GM12878 (cell line): ENCODE results near the gene SLC35E4. TPM values are rescaled to one million over a fixed set of nuclear protein-coding genes. Genes with fewer than 3 reads are reported as not detected.

ENCODE experiments used
- ATAC-seq: fragments of 200-7000 bp; cut with Tn5 transposase; 3 replicates; pipeline ENCODE4 v1.9.1; 2020; ENCODE audit warnings: mild to moderate bottlenecking, moderate library complexity
- BruUV-seq: library from RNA; stranded (reverse); fragments of 400-500 nt; replicated peaks from 2 replicates; lab custom pipeline; 2021; lab: Mats Ljungman, UMichigan
- CTCF ChIA-PET: fragments of 300-600 bp; sonication (Branson Sonifier 250); formaldehyde crosslinking; extraction: SDS; loops from one replicate; lab custom pipeline; 2021; ENCODE audit warnings: inconsistent platforms; lab: Yijun Ruan, JAX
- POLR2A ChIA-PET: fragments of 350-600 bp; formaldehyde crosslinking; extraction: SDS; loops from one replicate; lab custom pipeline; 2021; ENCODE audit warnings: inconsistent platforms; lab: Charles Lee
- RAD21 ChIA-PET: fragments of 300-600 bp; sonication (Branson Sonifier 250); formaldehyde crosslinking; loops from one replicate; lab custom pipeline; 2023; ENCODE audit warnings: antibody characterized with exemption; ENCODE audit not compliant: unreplicated experiment; lab: Charles Lee
- SMC1A ChIA-PET: fragments of 300-600 bp; sonication (Branson Sonifier 250); formaldehyde crosslinking; loops from one replicate; lab custom pipeline; 2023; ENCODE audit not compliant: unreplicated experiment, uncharacterized antibody; lab: Charles Lee
- DNase-seq: peaks from one replicate; pipeline ENCODE4 v3.0.0-alpha.2; 2011; ENCODE audit warnings: low read depth, low spot score
- FAIRE-seq: peaks from 3 replicates; lab custom pipeline; 2011; peaks lifted over from hg19 to GRCh38; lab: Jason Lieb, UNC
- H2AFZ ChIP-seq: 2 replicates; pipeline ENCODE4 v1.6.0; 2011; ENCODE audit warnings: low read depth, low read length, control low read depth; ENCODE audit not compliant: control insufficient read depth
- H3K27ac ChIP-seq: 2 replicates; pipeline ENCODE4 v1.5.1; 2011; ENCODE audit warnings: control low read depth; ENCODE audit not compliant: control insufficient read depth, insufficient read depth
- H3K27me3 ChIP-seq, 2 experiments: replicated peaks in 1 of 2; 2 replicates each; pipeline versions ENCODE4 v1.6.0 to v1.6.1; 2011; ENCODE audit warnings: low read length in 1 of 2; ENCODE audit not compliant: control insufficient read depth in 2 of 2, insufficient read depth in 2 of 2
- H3K36me3 ChIP-seq, 2 experiments: 2 replicates each; pipeline ENCODE4 v1.5.1; 2011; ENCODE audit warnings: low read length in 1 of 2; ENCODE audit not compliant: control insufficient read depth in 2 of 2, insufficient read depth in 2 of 2
- H3K4me1 ChIP-seq: 2 replicates; pipeline ENCODE4 v1.6.1; 2011; ENCODE audit warnings: mild to moderate bottlenecking, low read length, moderate library complexity, mixed read lengths; ENCODE audit not compliant: control insufficient read depth, insufficient read depth
- H3K4me2 ChIP-seq: 2 replicates; pipeline ENCODE4 v1.6.0; 2011; ENCODE audit warnings: control low read depth; ENCODE audit not compliant: control insufficient read depth, insufficient read depth
- H3K4me3 ChIP-seq: fragments of 200-600 bp; sonication (generic); 2 replicates; pipeline ENCODE4 v1.5.1; 2016
- H3K79me2 ChIP-seq: 2 replicates; pipeline ENCODE4 v1.6.0; 2011; ENCODE audit warnings: low read length; ENCODE audit not compliant: control insufficient read depth, insufficient read depth
- H3K9ac ChIP-seq: 2 replicates; pipeline ENCODE4 v1.8.0; 2011; ENCODE audit warnings: low read length, control low read depth, mixed read lengths; ENCODE audit not compliant: control insufficient read depth, insufficient read depth
- H3K9me3 ChIP-seq: replicated peaks from 3 replicates; pipeline ENCODE4 v1.5.1; 2011; ENCODE audit warnings: mild to moderate bottlenecking, low read length; ENCODE audit not compliant: control insufficient read depth, insufficient read depth
- H4K20me1 ChIP-seq: 2 replicates; pipeline ENCODE4 v1.6.0; 2011; ENCODE audit not compliant: control insufficient read depth, insufficient read depth
- CHD2 ChIP-seq: IDR thresholded peaks from 2 replicates; pipeline ENCODE4 v1.6.1; 2011; ENCODE audit warnings: low read depth, low read length, improper control_type of control experiment, borderline replicate concordance
- SMAD1 ChIP-seq: fragments of 450-650 bp; IDR thresholded peaks from 2 replicates; pipeline ENCODE4 v1.6.1; 2018; ENCODE audit warnings: mild to moderate bottlenecking, low read depth; ENCODE audit not compliant: partially characterized antibody
- SMAD5 ChIP-seq: IDR thresholded peaks from 2 replicates; pipeline ENCODE4 v1.6.1; 2016; ENCODE audit warnings: antibody characterized with exemption, low read depth
- SPI1 ChIP-seq: IDR thresholded peaks from 2 replicates; pipeline ENCODE4 v1.6.1; 2011; ENCODE audit warnings: low read depth, mild to moderate bottlenecking, low read length, moderate library complexity, borderline replicate concordance; ENCODE audit not compliant: insufficient read depth
- TBL1XR1 ChIP-seq: IDR thresholded peaks from 2 replicates; pipeline ENCODE4 v1.6.1; 2012; ENCODE audit warnings: low read depth, low read length, improper control_type of control experiment
- WGBS: methylation state at CpG from one replicate; pipeline ENCODE4 v1.1.6; 2016; ENCODE audit warnings: low lambda C conversion rate; ENCODE audit not compliant: insufficient replicate concordance, insufficient coverage; ENCODE audit errors: missing lambda C conversion rate; 5-methylcytosine and 5-hydroxymethylcytosine counted together
- in situ Hi-C: fragments of 300-500 bp; cut with MboI; formaldehyde crosslinking; loops from 9 replicates; pipeline ENCODE4 v1.14.3; 2018; ENCODE audit warnings: mixed read lengths
- intact Hi-C: fragments of 100-400 bp; cut with micrococcal nuclease; formaldehyde crosslinking; loops from one replicate; pipeline ENCODE4 v1.14.2; 2022; ENCODE audit not compliant: unreplicated experiment
- polyA plus RNA-seq, 11 experiments: library from polyadenylated mRNA; depleted of rRNA in 4 of 11; unstranded in 6 of 11; stranded (reverse) in 5 of 11; fragments of >200 nt; fragmentation: Nextera tagmentation in 4 of 11; fragmentation: Illumina TruSeq in 1 of 11; extraction: Ambion mirVana in 4 of 11; extraction: Trizol in 1 of 11; gene quantifications; 1 replicate in 1 of 11; 2 replicates in 10 of 11; pipeline versions ENCODE4 v1.2.1 to v1.2.3, GENCODE V29; 2011 to 2016; ENCODE audit warnings: inconsistent platforms in 2 of 11, missing spikeins in 2 of 11, low read depth in 1 of 11
- total RNA-seq, 4 experiments: library from RNA; depleted of rRNA in 3 of 4; stranded (reverse); fragments of >200 nt in 3 of 4; fragmentation: Illumina TruSeq in 1 of 4; extraction: Trizol in 1 of 4; gene quantifications; 2 replicates each; pipeline versions ENCODE4 v1.2.1 to v1.2.3, GENCODE V29; 2013 to 2021
- TF ChIP-seq, protein P1 (sequence below): IDR thresholded peaks from 2 replicates; pipeline ENCODE4 v1.6.1; 2012; ENCODE audit warnings: low read depth, low read length, improper control_type of control experiment

The SLC35E4 gene
- total and polyA plus RNA-seq, 10 of the 15 experiments (the other 5 are each of a cell fraction or from before 2014, with no cell fraction given): 0.16 to 5.3 (median 2.9) TPM; not detected in 1

DNA sequence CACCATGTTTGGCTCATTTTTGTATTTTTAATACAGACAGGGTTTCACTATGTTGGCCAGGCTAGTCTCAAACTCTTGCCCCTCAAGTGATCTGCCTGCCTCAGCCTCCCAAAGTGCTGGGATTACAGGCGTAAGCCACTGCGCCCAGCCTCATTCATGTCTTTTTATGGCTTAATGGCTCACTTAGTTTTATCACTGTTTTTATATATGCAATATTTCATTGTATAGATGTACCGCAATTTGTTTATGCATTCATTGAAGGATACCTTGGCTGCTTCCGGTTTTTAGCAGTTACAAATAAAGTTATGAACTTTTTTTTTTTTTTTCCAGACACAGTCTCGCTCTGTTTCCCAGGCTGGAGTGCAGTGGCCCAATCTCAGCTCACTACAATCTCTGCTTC is 34.1 kb upstream of the SLC35E4 start:
- H4K20me1 ChIP-seq: no peaks in the 10 kb centered on the region
- no peaks in the 10 kb centered on the region for H3K27me3 ChIP-seq
- no peaks in the 10 kb centered on the region for H3K36me3 ChIP-seq
- H3K9ac ChIP-seq: no peak overlapping the region
- no TSS peak for BruUV-seq
- no peaks in the 10 kb centered on the region for H3K9me3 ChIP-seq
- ChIA-PET CTCF (interaction anchor here (0.7 to 1.8 kb wide), 10 partner anchors 8 to 318 kb away, joined by 3 to 14 read pairs (median 6); partner anchors contain the start of genes PES1 and SLC35E4), RAD21 (interaction anchor here (0.6 to 1.0 kb wide), 3 partner anchors 34 to 117 kb away, joined by 3 read pairs; partner anchors contain the start of gene SLC35E4), SMC1A (interaction anchor here (0.6 to 1.7 kb wide), 8 partner anchors 9 to 247 kb away, joined by 3 to 5 read pairs (median 3); partner anchors contain the start of gene PES1), POLR2A (no interaction called here)
- H3K27ac ChIP-seq: no peak overlapping the region
- DNase-seq (no peak), FAIRE-seq (no peak), ATAC-seq (no peak)
- WGBS: 46% methylated on average over 5 of the region's 5 CpGs
- H3K4me1 ChIP-seq: peaks cover 11% of the 10 kb centered on the region
- TF ChIP-seq TBL1XR1: no peak
- TF ChIP-seq, protein P1, sequence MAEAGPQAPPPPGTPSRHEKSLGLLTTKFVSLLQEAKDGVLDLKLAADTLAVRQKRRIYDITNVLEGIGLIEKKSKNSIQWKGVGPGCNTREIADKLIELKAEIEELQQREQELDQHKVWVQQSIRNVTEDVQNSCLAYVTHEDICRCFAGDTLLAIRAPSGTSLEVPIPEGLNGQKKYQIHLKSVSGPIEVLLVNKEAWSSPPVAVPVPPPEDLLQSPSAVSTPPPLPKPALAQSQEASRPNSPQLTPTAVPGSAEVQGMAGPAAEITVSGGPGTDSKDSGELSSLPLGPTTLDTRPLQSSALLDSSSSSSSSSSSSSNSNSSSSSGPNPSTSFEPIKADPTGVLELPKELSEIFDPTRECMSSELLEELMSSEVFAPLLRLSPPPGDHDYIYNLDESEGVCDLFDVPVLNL: no peak
- TF ChIP-seq SMAD1: no peak
- TF ChIP-seq CHD2: no peak
- TF ChIP-seq SPI1: no peak
- TF ChIP-seq SMAD5: no peak
- intact Hi-C loops (loop anchor here (5.0 kb wide), 1 partner anchor 154 kb away; no protein-coding TSS in a partner anchor), in situ Hi-C loops (no loop called here)
- no peak overlapping the region for H3K4me2 ChIP-seq
- H3K4me3 ChIP-seq: no peak overlapping the region
- H2AFZ ChIP-seq: no peak overlapping the region
- H3K79me2 ChIP-seq: no peaks in the 10 kb centered on the region
